ENCODE measurements around the gene OR4B1. TPM values are rescaled to one million over a fixed set of nuclear protein-coding genes. Genes with fewer than 3 reads are reported as not detected.
"Not testable (repeated sequence)": the region's sequence is repeated elsewhere in the genome, so short reads cannot be mapped to it uniquely, and the experiment has no call there.

Gene OR4B1
- total and polyA plus RNA-seq, 2 experiments from 2014 or later = not detected

- TF ChIP-seq, protein P1, sequence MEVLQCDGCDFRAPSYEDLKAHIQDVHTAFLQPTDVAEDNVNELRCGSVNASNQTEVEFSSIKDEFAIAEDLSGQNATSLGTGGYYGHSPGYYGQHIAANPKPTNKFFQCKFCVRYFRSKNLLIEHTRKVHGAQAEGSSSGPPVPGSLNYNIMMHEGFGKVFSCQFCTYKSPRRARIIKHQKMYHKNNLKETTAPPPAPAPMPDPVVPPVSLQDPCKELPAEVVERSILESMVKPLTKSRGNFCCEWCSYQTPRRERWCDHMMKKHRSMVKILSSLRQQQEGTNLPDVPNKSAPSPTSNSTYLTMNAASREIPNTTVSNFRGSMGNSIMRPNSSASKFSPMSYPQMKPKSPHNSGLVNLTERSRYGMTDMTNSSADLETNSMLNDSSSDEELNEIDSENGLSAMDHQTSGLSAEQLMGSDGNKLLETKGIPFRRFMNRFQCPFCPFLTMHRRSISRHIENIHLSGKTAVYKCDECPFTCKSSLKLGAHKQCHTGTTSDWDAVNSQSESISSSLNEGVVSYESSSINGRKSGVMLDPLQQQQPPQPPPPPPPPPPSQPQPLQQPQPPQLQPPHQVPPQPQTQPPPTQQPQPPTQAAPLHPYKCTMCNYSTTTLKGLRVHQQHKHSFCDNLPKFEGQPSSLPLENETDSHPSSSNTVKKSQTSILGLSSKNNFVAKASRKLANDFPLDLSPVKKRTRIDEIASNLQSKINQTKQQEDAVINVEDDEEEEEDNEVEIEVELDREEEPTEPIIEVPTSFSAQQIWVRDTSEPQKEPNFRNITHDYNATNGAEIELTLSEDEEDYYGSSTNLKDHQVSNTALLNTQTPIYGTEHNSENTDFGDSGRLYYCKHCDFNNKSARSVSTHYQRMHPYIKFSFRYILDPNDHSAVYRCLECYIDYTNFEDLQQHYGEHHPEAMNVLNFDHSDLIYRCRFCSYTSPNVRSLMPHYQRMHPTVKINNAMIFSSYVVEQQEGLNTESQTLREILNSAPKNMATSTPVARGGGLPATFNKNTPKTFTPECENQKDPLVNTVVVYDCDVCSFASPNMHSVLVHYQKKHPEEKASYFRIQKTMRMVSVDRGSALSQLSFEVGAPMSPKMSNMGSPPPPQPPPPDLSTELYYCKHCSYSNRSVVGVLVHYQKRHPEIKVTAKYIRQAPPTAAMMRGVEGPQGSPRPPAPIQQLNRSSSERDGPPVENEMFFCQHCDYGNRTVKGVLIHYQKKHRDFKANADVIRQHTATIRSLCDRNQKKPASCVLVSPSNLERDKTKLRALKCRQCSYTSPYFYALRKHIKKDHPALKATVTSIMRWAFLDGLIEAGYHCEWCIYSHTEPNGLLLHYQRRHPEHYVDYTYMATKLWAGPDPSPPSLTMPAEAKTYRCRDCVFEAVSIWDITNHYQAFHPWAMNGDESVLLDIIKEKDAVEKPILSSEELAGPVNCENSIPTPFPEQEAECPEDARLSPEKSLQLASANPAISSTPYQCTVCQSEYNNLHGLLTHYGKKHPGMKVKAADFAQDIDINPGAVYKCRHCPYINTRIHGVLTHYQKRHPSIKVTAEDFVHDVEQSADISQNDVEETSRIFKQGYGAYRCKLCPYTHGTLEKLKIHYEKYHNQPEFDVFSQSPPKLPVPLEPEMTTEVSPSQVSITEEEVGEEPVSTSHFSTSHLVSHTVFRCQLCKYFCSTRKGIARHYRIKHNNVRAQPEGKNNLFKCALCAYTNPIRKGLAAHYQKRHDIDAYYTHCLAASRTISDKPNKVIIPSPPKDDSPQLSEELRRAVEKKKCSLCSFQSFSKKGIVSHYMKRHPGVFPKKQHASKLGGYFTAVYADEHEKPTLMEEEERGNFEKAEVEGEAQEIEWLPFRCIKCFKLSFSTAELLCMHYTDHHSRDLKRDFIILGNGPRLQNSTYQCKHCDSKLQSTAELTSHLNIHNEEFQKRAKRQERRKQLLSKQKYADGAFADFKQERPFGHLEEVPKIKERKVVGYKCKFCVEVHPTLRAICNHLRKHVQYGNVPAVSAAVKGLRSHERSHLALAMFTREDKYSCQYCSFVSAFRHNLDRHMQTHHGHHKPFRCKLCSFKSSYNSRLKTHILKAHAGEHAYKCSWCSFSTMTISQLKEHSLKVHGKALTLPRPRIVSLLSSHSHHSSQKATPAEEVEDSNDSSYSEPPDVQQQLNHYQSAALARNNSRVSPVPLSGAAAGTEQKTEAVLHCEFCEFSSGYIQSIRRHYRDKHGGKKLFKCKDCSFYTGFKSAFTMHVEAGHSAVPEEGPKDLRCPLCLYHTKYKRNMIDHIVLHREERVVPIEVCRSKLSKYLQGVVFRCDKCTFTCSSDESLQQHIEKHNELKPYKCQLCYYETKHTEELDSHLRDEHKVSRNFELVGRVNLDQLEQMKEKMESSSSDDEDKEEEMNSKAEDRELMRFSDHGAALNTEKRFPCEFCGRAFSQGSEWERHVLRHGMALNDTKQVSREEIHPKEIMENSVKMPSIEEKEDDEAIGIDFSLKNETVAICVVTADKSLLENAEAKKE (CRISPR knock-in tag; IDR thresholded peaks at IDR 0.05) = no peak
- TF ChIP-seq CREB1 (CRISPR knock-in tag; IDR thresholded peaks at IDR 0.05; ENCODE audit: low read depth) = no peak
Observed at GRCh38 chr11:48228761-48229160, 12.2 kb downstream of the OR4B1 start (continued).

GRCh38 chr11:48230057-48230456 lies 13.4 kb downstream of the OR4B1 start:
- not testable (repeated sequence) for H3F3A ChIP-seq (replicated peaks; ENCODE audit: low read depth); H4K20me1 ChIP-seq (replicated peaks; ENCODE audit: insufficient read depth); H3K79me2 ChIP-seq (replicated peaks; ENCODE audit: insufficient read depth); H3K36me3 ChIP-seq (ENCODE audit: insufficient read depth); DNase-seq (ENCODE audit: low spot score); H3K9me2 ChIP-seq (ENCODE audit: insufficient read depth); H3K4me3 ChIP-seq; H3K4me2 ChIP-seq; H3K27ac ChIP-seq (ENCODE audit: low read depth); H3K27ac Mint-ChIP-seq; H2AFZ ChIP-seq; H3K27me3 Mint-ChIP-seq (ENCODE audit: insufficient read depth, low read depth, poor library complexity); H3K27me3 ChIP-seq (ENCODE audit: insufficient read depth); H3K4me1 ChIP-seq (ENCODE audit: insufficient read depth); H3K4me3 Mint-ChIP-seq; ATAC-seq; H3K4me1 Mint-ChIP-seq
- Mint-ChIP-seq H3K9me3 (peaks cover 83% of the 10 kb centered on the region), H3K36me3 (ENCODE audit: low read depth) (peaks cover 19% of the 10 kb centered on the region)

- DNase-seq (ENCODE audit: low spot score) = no peak
- H3K4me1 ChIP-seq (ENCODE audit: insufficient read depth) = no peaks in the 10 kb centered on the region
- no peak overlapping the region for H3K4me2 ChIP-seq
- no peaks in the 10 kb centered on the region for H3K27me3 ChIP-seq (ENCODE audit: insufficient read depth)
- no peak for ATAC-seq
- Mint-ChIP-seq H3K4me1 (no peaks in the 10 kb centered on the region), H3K4me3 (no peak overlapping the region), H3K9me3 (peaks cover 96% of the 10 kb centered on the region), H3K27ac (no peak overlapping the region), H3K27me3 (ENCODE audit: insufficient read depth, low read depth, poor library complexity) (peaks cover 3% of the 10 kb centered on the region), H3K36me3 (ENCODE audit: low read depth) (peaks cover 21% of the 10 kb centered on the region)
- H3K36me3 ChIP-seq (ENCODE audit: insufficient read depth) = peaks cover 4% of the 10 kb centered on the region; the same call in 1 of the 2 replicates
- no peaks in the 10 kb centered on the region for H3K79me2 ChIP-seq (replicated peaks; ENCODE audit: insufficient read depth)
- no peak overlapping the region for H3K4me3 ChIP-seq
- H3K27ac ChIP-seq (ENCODE audit: low read depth) = no peak overlapping the region
- no peaks in the 10 kb centered on the region for H4K20me1 ChIP-seq (replicated peaks; ENCODE audit: insufficient read depth)
- no peaks in the 10 kb centered on the region for H3F3A ChIP-seq (replicated peaks; ENCODE audit: low read depth)
- H3K9me2 ChIP-seq (ENCODE audit: insufficient read depth) = no peaks in the 10 kb centered on the region
- H2AFZ ChIP-seq = no peak overlapping the region
- TF ChIP-seq EZH2phosphoT487 (IDR thresholded peaks at IDR 0.05; ENCODE audit: unreplicated experiment) (no peak), STAT1 (IDR thresholded peaks at IDR 0.05; ENCODE audit: unreplicated experiment) (no peak), CREB1 (CRISPR knock-in tag; IDR thresholded peaks at IDR 0.05; ENCODE audit: low read depth) (no peak), ZNF114 (CRISPR knock-in tag; IDR thresholded peaks at IDR 0.05) (no peak)
- TF ChIP-seq, protein P1 (CRISPR knock-in tag; IDR thresholded peaks at IDR 0.05) = no peak
Observed at GRCh38 chr11:48237727-48238126, 21.1 kb downstream of the OR4B1 start.
